HL-60 (cell line): ENCODE results near the gene POLR3C.

Experiments
- CTCF ChIP-seq: IDR thresholded peaks from one replicate; pipeline ENCODE4 v1.5.1; 2011; ENCODE audit warnings: low read length, control low read depth, inconsistent platforms; ENCODE audit not compliant: insufficient read depth
- GABPA ChIP-seq: IDR thresholded peaks from 2 replicates; pipeline ENCODE4 v1.6.1; 2012; ENCODE audit warnings: low read depth
- POLR2AphosphoS5 ChIP-seq: IDR thresholded peaks from 2 replicates; pipeline ENCODE4 v1.6.1; 2012; ENCODE audit warnings: low read depth
- REST ChIP-seq: IDR thresholded peaks from 2 replicates; pipeline ENCODE4 v1.6.1; 2012; ENCODE audit warnings: low read depth; ENCODE audit not compliant: insufficient replicate concordance
- SPI1 ChIP-seq: IDR thresholded peaks from 2 replicates; pipeline ENCODE4 v1.6.1; 2012; ENCODE audit warnings: low read depth, mild to moderate bottlenecking, borderline replicate concordance

GRCh38 chr1:145784409-145784808 lies 39.6 kb upstream of the POLR3C start:
- TF ChIP-seq CTCF: no peak
- TF ChIP-seq POLR2AphosphoS5: no peak
- no peak for TF ChIP-seq REST
- TF ChIP-seq GABPA: no peak
- no peak for TF ChIP-seq SPI1
